Stromal cell of bone marrow (primary cell): ENCODE data around the gene RAB5B.
A peak's percentile ranks its signal among the peaks of the same experiment; 100 is the strongest.
"Not testable (repeated sequence)": the region's sequence is repeated elsewhere in the genome, so short reads cannot be mapped to it uniquely, and the experiment has no call there.

ENCODE experiments used
- DNase-seq: peaks from one replicate; pipeline ENCODE4 v3.0.0-alpha.2; 2012; ENCODE audit warnings: low read depth

RAB5B gene

GRCh38 chr12:56017181-56017580 is 43.3 kb downstream of the RAB5B start:
- DNase-seq = no peak

GRCh38 chr12:56018356-56018755 is 44.5 kb downstream of the RAB5B start:
- DNase-seq = no peak

- no peak for DNase-seq
Observed at GRCh38 chr12:56020423-56021184, 46.7 kb downstream of the RAB5B start, which contains the start of gene IKZF4. Gene IKZF4 (plus strand): TSS chr12:56021043. CDS start chr12:56021494, 451 bp downstream.

GRCh38 chr12:56021889-56022497 is 48.1 kb downstream of the RAB5B start:
- no peak for DNase-seq

GRCh38 chr12:56028511-56029165 is 54.8 kb downstream of the RAB5B start:
- DNase-seq = no peak

- DNase-seq = peak; percentile 74
Observed at GRCh38 chr12:56029166-56029519, 55.3 kb downstream of the RAB5B start.

- DNase-seq = peak; percentile 67
Observed at GRCh38 chr12:56029666-56030293, 55.9 kb downstream of the RAB5B start.

- DNase-seq = no peak
Observed at GRCh38 chr12:56031987-56032386, 58.1 kb downstream of the RAB5B start.

GRCh38 chr12:56034586-56035332 is 60.9 kb downstream of the RAB5B start:
- DNase-seq = no peak

- no peak for DNase-seq
Observed at GRCh38 chr12:56037161-56037560, 63.3 kb downstream of the RAB5B start.

- DNase-seq = no peak
Observed at GRCh38 chr12:56038022-56038655, 64.3 kb downstream of the RAB5B start.

GRCh38 chr12:56040151-56040550 is 66.3 kb downstream of the RAB5B start:
- no peak for DNase-seq

- no peak for DNase-seq
Observed at GRCh38 chr12:56040963-56041551, 67.2 kb downstream of the RAB5B start.

- peak; percentile 99 for DNase-seq
Observed at GRCh38 chr12:56041552-56042429, 67.9 kb downstream of the RAB5B start, which contains the start of gene RPS26. Gene RPS26 (plus strand): TSS chr12:56041918. CDS start chr12:56042167, 249 bp downstream.

- DNase-seq = not testable (repeated sequence)
Observed at GRCh38 chr12:56042430-56042813, 68.5 kb downstream of the RAB5B start.

- DNase-seq = no peak
Observed at GRCh38 chr12:56042843-56043242, 69.0 kb downstream of the RAB5B start.
